CD14-positive monocyte (primary cell): ENCODE data around the gene DOHH. TPM values are rescaled to one million over a fixed set of nuclear protein-coding genes. Genes with fewer than 3 reads are reported as not detected.
A peak's percentile ranks its signal among the peaks of the same experiment; 100 is the strongest.

Source experiments
- DNase-seq, 3 donors: peaks; one replicate each; pipeline ENCODE4 v3.0.0-alpha.2; 2011 to 2022
- H2AFZ ChIP-seq: 2 replicates; pipeline ENCODE4 v1.6.0; 2012; ENCODE audit warnings: mild to moderate bottlenecking, low read depth, low read length, inconsistent platforms; ENCODE audit not compliant: insufficient read depth, poor library complexity, severe bottlenecking
- H3K27ac ChIP-seq, 2 donors: 1 replicate in 1 of 2; 2 replicates in 1 of 2; pipeline ENCODE4 v1.5.1; 2012 to 2013; ENCODE audit warnings: low read length in 2 of 2, control low read depth in 1 of 2, inconsistent platforms in 1 of 2, low read depth in 1 of 2, mild to moderate bottlenecking in 1 of 2
- H3K27me3 ChIP-seq, 2 donors: one replicate each; pipeline versions ENCODE4 v1.6.0 to v1.6.1; 2011 to 2013; ENCODE audit warnings: low read length in 2 of 2; ENCODE audit not compliant: control insufficient read depth in 2 of 2, insufficient read depth in 2 of 2
- H3K36me3 ChIP-seq, 2 donors: replicated peaks in 1 of 2; 1 replicate in 1 of 2; 2 replicates in 1 of 2; pipeline versions ENCODE4 v1.5.1 to v1.6.1; 2012 to 2013; ENCODE audit warnings: low read length in 2 of 2, control low read depth in 1 of 2, inconsistent platforms in 1 of 2, mild to moderate bottlenecking in 1 of 2; ENCODE audit not compliant: insufficient read depth in 2 of 2, control insufficient read depth in 1 of 2
- H3K4me1 ChIP-seq, 2 donors: 1 replicate in 1 of 2; 2 replicates in 1 of 2; pipeline versions ENCODE4 v1.5.1 to v1.6.1; 2012 to 2013; ENCODE audit warnings: low read length in 2 of 2, control low read depth in 1 of 2, inconsistent platforms in 1 of 2, mild to moderate bottlenecking in 1 of 2, moderate library complexity in 1 of 2; ENCODE audit not compliant: insufficient read depth in 2 of 2, control insufficient read depth in 1 of 2
- H3K4me2 ChIP-seq: replicated peaks from 2 replicates; pipeline ENCODE3; 2012; ENCODE audit warnings: low read length, moderate library complexity, mild to moderate bottlenecking; ENCODE audit not compliant: poor library complexity, severe bottlenecking; ENCODE audit errors: extremely low read depth
- H3K4me3 ChIP-seq, 3 experiments: fragments of 200-600 bp in 1 of 3; sonication (generic) in 1 of 3; replicated peaks in 1 of 3; 1 replicate in 2 of 3; 2 replicates in 1 of 3; pipeline ENCODE4 v1.5.1; 2011 to 2013; ENCODE audit warnings: low read length in 3 of 3, mild to moderate bottlenecking in 3 of 3, control low read depth in 2 of 3, low read depth in 2 of 3, inconsistent platforms in 1 of 3, moderate library complexity in 1 of 3
- H3K79me2 ChIP-seq: 2 replicates; pipeline ENCODE4 v1.6.0; 2012; ENCODE audit warnings: mild to moderate bottlenecking, control low read depth, inconsistent platforms, low read length, moderate library complexity; ENCODE audit not compliant: insufficient read depth
- H3K9ac ChIP-seq: 2 replicates; pipeline ENCODE4 v1.6.0; 2017; ENCODE audit warnings: low read length, mild to moderate bottlenecking; ENCODE audit not compliant: insufficient read depth, poor library complexity, severe bottlenecking
- H3K9me3 ChIP-seq, 2 donors: replicated peaks in 1 of 2; 1 replicate in 1 of 2; 2 replicates in 1 of 2; pipeline versions ENCODE4 v1.5.1 to v1.6.1; 2012 to 2013; ENCODE audit warnings: low read length in 2 of 2, control low read depth in 1 of 2; ENCODE audit not compliant: control insufficient read depth in 1 of 2, insufficient read depth in 1 of 2
- H4K20me1 ChIP-seq: 2 replicates; pipeline ENCODE4 v1.6.0; 2012; ENCODE audit warnings: mild to moderate bottlenecking, low read length, control low read depth, moderate library complexity; ENCODE audit not compliant: insufficient read depth
- H3K27ac Mint-ChIP-seq, 7 donors: one replicate each; pipeline ENCODE4 v1.8.0; 2020; ENCODE audit warnings: mild to moderate bottlenecking in 7 of 7, mixed read lengths in 7 of 7, moderate library complexity in 6 of 7, inconsistent platforms in 2 of 7
- H3K27me3 Mint-ChIP-seq, 3 donors: one replicate each; pipeline ENCODE4 v1.8.0; 2021 to 2022; ENCODE audit warnings: low read depth in 3 of 3, mild to moderate bottlenecking in 3 of 3, mixed read lengths in 3 of 3, moderate library complexity in 3 of 3, inconsistent platforms in 1 of 3
- H3K36me3 Mint-ChIP-seq, 2 donors: one replicate each; pipeline ENCODE4 v1.8.0; 2020; ENCODE audit warnings: mixed read lengths in 2 of 2, inconsistent platforms in 1 of 2, mild to moderate bottlenecking in 1 of 2
- H3K4me1 Mint-ChIP-seq: one replicate; pipeline ENCODE4 v1.8.0; 2020; ENCODE audit warnings: mild to moderate bottlenecking, mixed read lengths
- H3K4me3 Mint-ChIP-seq, 2 donors: one replicate each; pipeline ENCODE4 v1.8.0; 2020; ENCODE audit warnings: mild to moderate bottlenecking in 2 of 2, mixed read lengths in 2 of 2, moderate library complexity in 1 of 2
- H3K9me3 Mint-ChIP-seq, 7 donors: one replicate each; pipeline ENCODE4 v1.8.0; 2020 to 2022; ENCODE audit warnings: mixed read lengths in 7 of 7, mild to moderate bottlenecking in 6 of 7, moderate library complexity in 6 of 7, inconsistent platforms in 2 of 7
- WGBS: methylation state at CpG from one replicate; pipeline ENCODE4 v1.1.5; 2013; ENCODE audit warnings: missing lambda C conversion rate; ENCODE audit not compliant: insufficient coverage; 5-methylcytosine and 5-hydroxymethylcytosine counted together
- intact Hi-C, 2 donors: fragments of 100-400 bp; cut with micrococcal nuclease; formaldehyde crosslinking; loops; one replicate each; pipeline versions ENCODE4 v1.15.0 to v1.15.1; 2023
- polyA plus RNA-seq, 3 donors: library from polyadenylated mRNA; depleted of rRNA in 1 of 3; unstranded in 2 of 3; stranded (reverse) in 1 of 3; fragments of 300-500 nt in 2 of 3; fragments of >200 nt in 1 of 3; fragmentation: Illumina TruSeq in 2 of 3; gene quantifications; 1 replicate in 2 of 3; 2 replicates in 1 of 3; pipeline ENCODE4 v1.2.3, GENCODE V29; 2012 to 2021
- TF ChIP-seq, protein P1 (sequence below): fragments of 200-600 bp; IDR thresholded peaks from one replicate; pipeline ENCODE4 v1.8.0; 2022; ENCODE audit warnings: antibody characterized with exemption, mild to moderate bottlenecking

Gene DOHH
- polyA plus RNA-seq, 3 donors, result 3.7 to 4.2 (median 4.1) TPM

GRCh38 chr19:3493651-3494050 lies 6.8 kb downstream of the DOHH start:
- Mint-ChIP-seq H3K27me3 (peaks cover 1 to 3% (median 2%) of the 10 kb centered on the region in 3 donors), H3K4me3 (no peak overlapping the region), H3K4me1 (no peaks in the 10 kb centered on the region), H3K27ac (peak overlapping the region in 2 of 7 donors; percentile 25 to 60), H3K36me3 (peaks cover 39 to 60% of the 10 kb centered on the region in 2 donors), H3K9me3 (peaks cover 0 to 2% (median 0%) of the 10 kb centered on the region in 7 donors)
- Histone ChIP-seq H4K20me1 (no peaks in the 10 kb centered on the region), H3K27ac (no peak overlapping the region), H3K9ac (no peak overlapping the region), H2AFZ (no peak overlapping the region), H3K9me3 (no peaks in the 10 kb centered on the region), H3K27me3 (no peaks in the 10 kb centered on the region), H3K4me2 (no peak overlapping the region), H3K4me3 (no peak overlapping the region), H3K36me3 (peaks cover 36 to 65% of the 10 kb centered on the region in 2 donors), H3K4me1 (no peaks in the 10 kb centered on the region), H3K79me2 (peaks cover 7% of the 10 kb centered on the region)
- no peak for DNase-seq
- WGBS, result 95% methylated on average over 13 of the region's 14 CpGs
- TF ChIP-seq, protein P1, sequence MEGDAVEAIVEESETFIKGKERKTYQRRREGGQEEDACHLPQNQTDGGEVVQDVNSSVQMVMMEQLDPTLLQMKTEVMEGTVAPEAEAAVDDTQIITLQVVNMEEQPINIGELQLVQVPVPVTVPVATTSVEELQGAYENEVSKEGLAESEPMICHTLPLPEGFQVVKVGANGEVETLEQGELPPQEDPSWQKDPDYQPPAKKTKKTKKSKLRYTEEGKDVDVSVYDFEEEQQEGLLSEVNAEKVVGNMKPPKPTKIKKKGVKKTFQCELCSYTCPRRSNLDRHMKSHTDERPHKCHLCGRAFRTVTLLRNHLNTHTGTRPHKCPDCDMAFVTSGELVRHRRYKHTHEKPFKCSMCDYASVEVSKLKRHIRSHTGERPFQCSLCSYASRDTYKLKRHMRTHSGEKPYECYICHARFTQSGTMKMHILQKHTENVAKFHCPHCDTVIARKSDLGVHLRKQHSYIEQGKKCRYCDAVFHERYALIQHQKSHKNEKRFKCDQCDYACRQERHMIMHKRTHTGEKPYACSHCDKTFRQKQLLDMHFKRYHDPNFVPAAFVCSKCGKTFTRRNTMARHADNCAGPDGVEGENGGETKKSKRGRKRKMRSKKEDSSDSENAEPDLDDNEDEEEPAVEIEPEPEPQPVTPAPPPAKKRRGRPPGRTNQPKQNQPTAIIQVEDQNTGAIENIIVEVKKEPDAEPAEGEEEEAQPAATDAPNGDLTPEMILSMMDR, result no peak
- intact Hi-C loops, result no loop called here

- 98% methylated on average over 13 of the region's 16 CpGs for WGBS
- TF ChIP-seq, protein P1, result no peak
- no peak overlapping the region for H3K27ac Mint-ChIP-seq
- Histone ChIP-seq H3K9me3 (no peaks in the 10 kb centered on the region), H3K36me3 (peaks cover 36 to 65% of the 10 kb centered on the region in 2 donors), H3K4me3 (no peak overlapping the region), H3K27me3 (no peaks in the 10 kb centered on the region), H3K79me2 (peaks cover 2% of the 10 kb centered on the region), H3K4me2 (no peak overlapping the region), H2AFZ (no peak overlapping the region), H3K27ac (no peak overlapping the region), H3K4me1 (no peaks in the 10 kb centered on the region), H3K9ac (no peak overlapping the region), H4K20me1 (no peaks in the 10 kb centered on the region)
- no peak overlapping the region for H3K4me3 Mint-ChIP-seq
- no peaks in the 10 kb centered on the region for H3K4me1 Mint-ChIP-seq
- peaks cover 39 to 58% of the 10 kb centered on the region in 2 donors for H3K36me3 Mint-ChIP-seq
- DNase-seq, result no peak
- peaks cover 1 to 5% (median 2%) of the 10 kb centered on the region in 3 donors for H3K27me3 Mint-ChIP-seq
- peaks cover 0 to 1% (median 0%) of the 10 kb centered on the region in 7 donors for H3K9me3 Mint-ChIP-seq
- intact Hi-C loops, result no loop called here
These were observed 7.6 kb downstream of the DOHH start for GRCh38 chr19:3492919-3493318.
